ENCODE data around the gene KIAA0232.
A peak's percentile ranks its signal among the peaks of the same experiment; 100 is the strongest.
"Not testable (repeated sequence)": the region's sequence is repeated elsewhere in the genome, so short reads cannot be mapped to it uniquely, and the experiment has no call there.

Gene KIAA0232

DNA sequence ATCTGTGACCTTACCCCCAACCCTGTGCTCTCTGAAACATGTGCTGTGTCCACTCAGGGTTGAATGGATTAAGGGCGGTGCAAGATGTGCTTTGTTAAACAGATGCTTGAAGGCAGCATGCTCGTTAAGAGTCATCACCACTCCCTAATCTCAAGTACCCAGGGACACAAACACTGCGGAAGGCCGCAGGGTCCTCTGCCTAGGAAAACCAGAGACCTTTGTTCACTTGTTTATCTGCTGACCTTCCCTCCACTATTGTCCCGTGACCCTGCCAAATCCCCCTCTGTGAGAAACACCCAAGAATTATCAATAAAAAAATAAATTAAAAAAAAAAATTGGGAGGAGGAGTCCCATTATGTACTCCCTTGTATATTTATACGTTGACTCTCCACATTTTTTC lies 26.2 kb upstream of the KIAA0232 start:
- DNase-seq: not testable (repeated sequence)

DNA sequence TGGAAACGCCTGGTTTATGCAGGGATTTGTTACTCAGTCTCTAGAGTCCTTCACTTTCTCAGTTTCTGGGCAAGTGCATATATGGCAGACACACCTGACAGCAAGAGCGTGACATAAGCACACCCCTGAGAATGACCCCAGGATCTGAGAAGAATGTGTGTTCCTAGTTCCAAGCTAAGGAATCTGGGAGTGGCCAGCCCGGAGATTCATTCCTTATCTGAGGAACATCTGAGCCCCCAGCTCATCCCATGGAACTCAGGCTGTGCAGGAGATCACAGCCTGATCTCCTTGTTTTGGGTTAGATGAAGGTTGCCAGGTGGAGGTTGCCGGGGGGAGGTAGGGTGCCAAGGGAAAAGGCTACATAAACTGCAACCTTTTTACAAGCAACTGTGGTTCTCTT lies 23.8 kb upstream of the KIAA0232 start:
- no peak for DNase-seq

DNA sequence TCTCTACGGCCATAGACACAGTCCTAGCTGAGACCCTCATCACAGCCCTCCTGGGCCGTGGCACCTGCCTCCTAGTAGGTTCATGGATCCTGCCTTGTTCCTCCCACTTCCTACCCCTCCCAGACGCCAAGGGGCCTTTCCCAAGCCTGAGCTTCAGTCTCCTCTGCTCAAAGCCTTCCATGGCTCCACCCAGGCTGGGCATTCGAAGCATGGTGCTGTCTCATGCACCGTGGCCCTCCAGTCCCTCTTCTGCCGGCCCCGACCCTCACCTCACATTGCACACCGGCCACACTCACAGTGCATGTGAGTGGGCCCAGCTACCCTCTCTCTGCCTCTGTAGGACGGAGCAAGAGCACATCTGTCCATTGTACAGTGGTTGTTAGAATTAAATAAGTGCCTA lies 21.7 kb upstream of the KIAA0232 start:
- no peak for DNase-seq

DNA sequence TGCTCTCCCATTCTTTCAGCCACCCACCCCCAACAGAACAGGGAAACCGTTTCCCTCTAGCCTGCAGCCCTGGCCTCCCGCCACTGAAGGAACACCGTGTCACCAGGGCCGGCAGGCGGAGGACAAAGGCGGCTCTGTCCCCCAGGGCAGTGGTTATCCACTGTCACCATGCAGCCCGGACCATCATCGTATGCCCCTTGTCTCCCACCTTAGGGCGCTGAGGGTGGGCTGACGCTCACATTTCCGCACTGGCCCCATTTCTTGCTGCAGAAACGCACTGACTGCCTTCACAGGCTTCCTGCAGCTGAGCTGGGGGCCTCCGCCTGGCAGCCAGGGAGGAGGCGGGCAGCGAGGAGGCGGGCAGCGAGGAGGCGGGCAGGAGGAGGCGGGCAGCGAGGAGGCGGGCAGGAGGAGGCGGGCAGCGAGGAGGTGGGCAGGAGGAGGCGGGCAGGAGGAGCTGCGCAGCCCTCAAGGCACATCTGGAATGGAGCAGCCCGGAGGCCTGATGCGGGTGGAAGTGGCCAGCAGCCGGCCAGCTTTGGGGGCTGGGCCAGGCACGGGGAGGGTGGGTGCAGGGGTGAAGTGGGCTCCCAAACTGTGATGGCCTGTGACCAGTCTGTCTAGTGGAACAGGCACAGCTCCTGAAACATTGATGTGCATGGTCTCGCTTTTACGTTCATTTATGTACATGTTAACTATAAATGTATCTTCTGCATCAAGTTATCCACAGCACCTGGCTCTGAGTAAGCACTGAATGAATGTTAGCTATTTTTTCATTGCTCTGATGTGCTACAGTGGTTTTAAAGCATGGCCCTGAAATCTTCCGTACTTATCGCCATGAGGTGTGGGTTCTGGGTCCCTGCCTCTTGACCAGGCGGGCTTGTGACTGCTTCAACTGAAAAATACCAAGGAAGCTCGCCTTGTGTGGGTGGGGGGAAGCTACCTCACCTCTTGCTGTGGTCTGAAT lies 20.6 kb upstream of the KIAA0232 start:
- peak; percentile 2 for DNase-seq

DNA sequence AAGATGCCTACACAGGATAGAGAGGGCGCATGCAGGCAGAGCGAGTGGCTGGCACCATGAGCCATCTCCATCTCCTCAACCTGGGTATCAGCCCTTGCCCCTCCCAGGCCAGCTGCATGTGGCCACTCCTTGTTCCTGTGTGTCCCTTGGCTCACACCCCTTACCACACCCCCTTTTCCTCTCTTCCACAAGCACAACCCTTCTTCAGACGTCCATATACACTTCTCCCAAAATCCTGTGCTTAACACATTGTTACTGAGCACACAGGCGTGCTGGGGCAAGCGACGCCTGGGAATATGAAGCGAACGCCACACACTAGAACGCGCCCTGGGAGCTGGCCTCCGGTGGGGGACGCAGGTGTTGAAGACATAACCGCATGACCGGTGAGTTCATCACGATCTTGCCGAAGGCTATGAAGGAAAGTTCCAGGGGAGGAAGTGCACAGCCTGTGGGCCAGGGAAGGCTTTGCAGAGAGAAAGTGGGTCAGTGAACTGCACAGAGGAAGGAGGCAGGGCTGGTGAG lies 19.1 kb upstream of the KIAA0232 start:
- DNase-seq: no peak

DNA sequence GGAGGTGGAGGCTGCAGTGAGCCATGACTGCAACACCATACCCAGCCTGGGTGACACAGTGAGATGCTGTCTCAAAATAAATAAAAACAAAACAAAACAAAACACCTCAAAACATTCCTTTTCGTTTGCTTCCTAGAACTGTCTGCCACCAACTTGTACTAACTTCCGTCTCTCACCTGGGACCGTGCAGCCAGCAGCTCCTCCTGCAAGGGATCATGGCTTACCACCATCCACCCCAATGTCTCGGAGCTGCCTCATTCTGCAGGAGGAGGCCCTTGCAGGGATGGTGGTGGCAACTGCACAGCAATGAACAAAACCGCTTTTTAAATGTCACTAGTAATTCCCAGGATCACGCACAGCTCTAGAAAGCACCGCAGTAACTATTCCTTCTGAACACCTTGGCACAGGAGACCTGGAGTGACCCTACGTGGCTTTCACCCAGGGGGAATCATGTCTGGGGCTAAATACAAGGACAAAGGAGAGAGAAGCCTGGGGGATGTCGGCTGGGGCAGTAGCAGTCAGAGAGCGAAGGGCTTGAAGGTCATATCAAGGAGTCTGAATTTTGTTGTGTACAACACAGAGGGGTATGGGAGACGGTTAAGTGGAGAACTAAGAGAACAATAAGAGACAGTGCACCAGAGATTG lies 17.4 kb upstream of the KIAA0232 start:
- no peak for DNase-seq

DNA sequence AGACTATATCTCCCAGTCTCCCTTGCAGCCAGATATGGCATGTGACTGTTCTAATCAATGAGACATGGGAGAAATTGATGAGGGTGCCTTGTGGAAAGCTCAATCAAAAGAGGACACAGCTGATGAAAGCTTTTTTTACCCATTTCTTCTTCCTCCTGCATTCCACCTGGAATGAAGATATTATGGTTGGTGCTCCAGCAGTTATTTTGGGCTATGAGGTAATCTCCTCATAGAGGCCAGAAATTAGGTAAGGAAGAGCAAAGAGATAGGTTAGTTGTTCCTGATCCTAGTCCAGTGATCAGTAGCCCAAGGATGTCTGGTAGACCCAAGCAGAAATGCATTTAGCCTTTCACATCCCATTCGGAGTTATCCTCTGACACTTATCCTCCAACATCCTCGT lies 16.8 kb upstream of the KIAA0232 start:
- no peak for DNase-seq

DNA sequence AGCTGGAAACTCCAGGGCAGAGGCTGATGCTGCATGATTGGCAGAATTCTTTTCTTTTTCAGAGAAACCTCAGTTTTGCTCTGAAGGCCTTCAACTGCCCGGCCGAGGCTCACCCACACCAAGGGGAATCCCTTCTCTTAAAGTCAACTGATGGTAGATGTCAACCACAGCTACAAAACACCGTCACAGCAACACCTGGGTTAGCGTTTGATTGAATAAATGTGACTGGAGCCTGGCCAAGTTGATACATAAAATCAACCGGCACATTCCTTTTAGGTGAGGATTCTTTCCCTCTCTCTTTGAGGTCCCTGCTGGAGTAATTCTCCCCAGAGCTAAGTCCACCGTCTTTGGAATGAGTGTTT lies 15.2 kb upstream of the KIAA0232 start:
- no peak for DNase-seq

DNA sequence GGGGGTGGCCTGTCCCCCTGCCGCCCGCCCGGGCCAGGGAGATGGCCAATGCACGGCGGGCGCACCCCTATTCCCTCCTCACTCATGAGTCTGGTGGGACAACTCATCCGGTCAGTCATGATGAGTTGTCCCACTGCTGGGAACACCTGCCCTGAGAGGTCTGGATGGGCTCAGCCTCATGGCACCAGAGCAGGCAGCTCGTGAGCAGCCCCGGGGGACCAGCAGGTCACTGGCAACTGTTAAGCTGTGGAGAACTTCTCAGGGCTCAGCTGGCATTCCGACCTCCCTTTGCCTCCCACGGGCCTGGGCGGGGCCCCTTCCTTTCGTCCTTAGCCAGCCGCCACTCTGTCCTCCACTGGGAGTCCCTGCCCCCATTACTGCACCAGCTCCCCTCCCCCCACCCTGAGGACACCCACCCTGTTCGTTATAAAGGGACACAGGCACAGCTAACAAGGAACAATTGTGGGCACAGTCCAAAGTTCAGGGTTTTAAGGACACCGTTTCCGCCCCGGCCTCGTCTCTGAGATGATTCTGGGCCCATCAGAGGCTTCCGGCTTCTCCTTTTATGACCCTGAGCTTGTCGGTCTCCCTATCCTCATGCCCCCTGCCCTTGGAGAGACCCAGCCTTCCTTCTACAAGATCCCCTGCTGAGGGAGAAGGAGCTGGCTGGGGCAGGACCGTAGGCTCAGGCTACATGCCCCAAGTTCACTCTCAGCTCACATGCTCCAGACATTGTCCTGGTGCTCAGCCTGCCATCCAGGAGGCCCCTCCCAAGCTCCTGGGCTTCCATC lies 14.6 kb upstream of the KIAA0232 start:
- DNase-seq: no peak

DNA sequence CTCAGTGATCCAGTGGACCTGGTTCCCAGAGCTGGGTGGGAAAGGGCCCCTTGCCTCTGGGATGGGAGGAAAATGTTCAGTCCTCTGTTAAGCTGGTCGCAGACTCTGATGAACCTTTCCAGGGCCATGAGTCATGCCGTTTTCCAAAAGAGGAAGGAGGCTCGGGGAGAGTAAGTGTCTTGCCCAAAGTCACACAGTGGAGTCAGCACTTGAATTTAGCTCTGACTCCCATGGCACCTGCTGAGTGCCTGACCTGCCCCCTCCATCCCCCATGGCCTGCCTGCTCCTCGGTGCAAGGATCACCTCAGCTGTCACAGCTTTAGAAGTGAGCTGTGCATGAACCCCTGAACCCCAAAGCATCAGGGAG lies 14.0 kb upstream of the KIAA0232 start:
- no peak for DNase-seq

DNA sequence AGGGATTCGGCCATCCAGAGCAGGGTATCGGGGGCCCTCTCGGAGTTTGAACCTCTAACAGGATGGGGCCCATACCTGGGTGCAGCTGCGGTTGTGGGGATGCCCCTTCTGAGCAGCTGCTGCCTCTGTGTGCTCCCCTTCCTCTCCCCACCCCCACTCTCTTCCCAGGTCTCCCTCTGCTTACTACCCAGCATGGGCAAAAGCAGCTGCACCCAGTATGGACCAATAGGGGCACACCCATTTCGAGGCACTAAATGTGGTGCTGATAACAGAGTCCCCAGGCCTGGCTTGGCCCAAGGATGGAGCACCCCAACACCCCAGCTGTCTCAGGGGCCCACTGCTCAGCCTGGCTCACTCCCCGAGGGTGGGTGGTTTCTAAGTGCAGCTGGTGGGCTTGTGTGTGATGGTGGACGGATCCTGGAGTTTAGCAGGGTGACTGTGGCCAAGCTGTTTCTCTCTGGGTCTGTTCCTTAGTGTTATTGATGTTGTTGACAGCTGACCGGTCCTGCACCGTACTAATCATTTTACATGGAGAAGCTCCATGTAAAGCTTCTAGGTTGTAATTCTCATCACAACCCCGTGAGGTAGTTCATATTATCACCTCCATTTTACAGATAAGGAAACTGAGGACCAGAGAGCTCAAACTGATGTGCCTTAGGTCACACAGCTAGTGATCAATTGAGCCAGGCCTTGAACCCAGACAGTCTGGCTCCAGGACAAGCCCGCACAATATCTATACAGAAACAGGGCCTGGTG lies 13.1 kb upstream of the KIAA0232 start:
- no peak for DNase-seq

DNA sequence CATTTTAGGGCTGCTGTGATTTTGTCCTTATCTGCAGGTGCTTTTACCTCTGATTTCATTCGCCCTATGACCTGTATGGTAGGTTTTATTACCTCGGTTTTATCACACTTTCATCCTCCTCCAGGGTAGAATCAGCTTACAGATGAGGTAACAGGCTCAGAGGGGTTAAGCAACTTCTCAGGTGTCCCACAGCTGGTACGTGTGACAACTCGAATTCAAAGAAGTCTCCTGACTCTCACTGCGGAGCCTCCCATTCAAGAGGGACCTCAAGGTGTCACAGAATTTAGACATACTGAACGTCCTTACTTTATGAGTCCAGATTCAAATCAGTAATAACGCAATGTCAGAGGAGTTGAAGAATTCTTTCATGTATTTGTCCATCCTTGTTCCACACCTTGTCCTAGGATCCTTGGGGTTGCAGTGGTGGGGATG lies 12.5 kb upstream of the KIAA0232 start:
- no peak for DNase-seq

DNA sequence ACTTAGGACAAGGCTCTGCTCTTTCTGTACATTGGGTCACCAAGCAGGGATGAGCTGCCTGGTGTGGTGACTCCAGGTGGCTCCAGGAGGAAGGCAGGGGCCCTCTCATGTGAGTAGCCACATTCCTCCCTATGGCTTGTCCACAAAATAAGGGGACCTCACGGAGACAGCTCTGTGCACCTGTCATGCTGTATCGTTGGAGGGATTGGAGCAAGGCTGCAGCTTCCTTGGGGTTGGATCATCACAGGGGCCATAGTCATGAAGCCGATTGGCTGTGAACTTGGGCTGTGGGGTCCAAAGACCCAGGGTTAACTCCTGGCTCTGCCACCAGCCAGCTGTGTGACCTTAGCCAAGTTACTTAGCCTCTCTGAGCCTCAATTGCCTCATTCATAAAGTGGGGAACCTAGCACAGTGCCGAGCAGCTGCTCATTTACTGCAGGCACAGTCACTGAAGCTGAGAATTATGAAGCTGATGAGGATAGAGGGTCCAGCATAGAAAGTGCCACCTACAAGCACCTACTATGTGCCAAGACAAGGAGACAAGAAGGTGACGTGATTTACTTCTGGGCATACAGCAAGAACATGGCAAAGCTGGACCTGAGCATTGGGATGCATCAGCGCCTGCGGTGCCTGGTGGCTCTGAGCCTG lies 11.8 kb upstream of the KIAA0232 start:
- DNase-seq: no peak

DNA sequence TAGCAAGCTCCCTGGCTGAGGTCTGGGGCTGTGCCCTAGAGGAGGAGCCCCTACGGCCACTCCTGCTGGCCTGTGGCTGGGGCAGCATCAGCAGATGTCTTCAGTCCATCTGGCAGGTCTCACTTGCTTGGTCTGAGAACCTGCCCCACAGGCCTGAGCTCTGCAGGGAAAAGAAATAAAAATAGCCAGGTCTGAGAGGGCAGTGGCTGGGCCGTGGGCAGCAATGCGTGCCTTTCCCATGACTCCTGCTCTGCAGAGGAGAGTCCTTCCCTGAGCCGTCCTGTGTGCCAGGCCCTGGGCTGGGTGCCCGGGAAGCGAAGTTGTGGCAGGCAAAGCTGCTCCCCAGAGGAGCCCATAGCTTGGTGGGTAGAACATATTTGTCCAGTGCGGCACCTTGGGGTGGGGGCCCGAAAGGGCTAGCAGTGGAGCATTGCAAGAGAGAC lies 11.3 kb upstream of the KIAA0232 start:
- no peak for DNase-seq

DNA sequence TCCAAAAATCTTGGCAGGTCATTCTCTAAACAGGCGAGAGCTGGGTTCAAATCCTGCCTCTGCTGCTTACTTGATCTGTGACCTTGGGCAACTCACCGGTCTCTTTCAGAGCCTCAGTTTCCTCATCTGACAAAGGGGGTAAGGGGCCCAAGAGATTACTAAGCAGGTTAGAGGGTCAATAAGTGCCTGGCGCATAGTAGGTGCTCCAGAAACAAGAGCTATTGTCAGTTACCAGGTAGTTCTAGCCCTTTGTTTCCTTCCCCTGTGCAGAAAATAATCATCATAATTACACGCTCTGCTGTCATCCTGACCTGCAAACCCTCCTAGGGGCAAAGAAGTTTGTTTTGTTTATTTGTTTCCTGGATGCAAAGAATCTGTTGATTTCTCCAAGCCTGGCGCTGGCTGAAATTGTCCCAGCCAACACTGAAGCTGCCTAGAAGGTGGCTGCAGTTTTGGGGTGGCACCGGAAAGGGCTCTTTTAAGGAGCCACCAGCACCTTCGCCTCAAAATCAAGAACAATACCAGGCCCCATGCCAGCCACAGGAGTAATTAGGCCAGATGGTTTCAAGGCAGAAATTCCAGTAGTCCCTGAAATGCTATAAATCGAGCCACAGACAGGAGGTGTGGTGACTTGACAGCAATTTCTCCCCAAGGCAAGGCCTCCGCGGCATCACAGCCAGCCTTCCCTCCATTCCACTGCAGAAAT lies 10.2 kb upstream of the KIAA0232 start:
- no peak for DNase-seq

DNA sequence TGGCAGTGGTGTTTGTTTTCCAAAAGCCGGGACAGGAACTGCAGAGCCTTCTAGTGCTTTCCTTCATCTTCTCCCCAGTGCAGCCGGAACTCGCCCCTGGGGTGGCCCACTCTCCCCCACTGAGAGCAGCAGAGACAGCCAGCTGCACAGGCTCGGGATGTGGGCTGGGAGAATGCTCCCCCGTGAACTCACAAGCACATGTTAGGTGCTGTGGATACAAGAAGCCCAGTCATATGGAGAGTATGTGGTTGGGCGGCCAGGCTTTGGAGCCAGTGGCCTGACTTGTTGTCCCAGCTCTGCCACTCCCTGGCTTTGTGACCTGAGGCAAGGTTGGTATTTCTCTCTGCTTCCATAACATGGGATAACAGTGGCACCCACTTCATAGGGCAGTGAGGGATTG lies 9.4 kb upstream of the KIAA0232 start:
- no peak for DNase-seq

DNA sequence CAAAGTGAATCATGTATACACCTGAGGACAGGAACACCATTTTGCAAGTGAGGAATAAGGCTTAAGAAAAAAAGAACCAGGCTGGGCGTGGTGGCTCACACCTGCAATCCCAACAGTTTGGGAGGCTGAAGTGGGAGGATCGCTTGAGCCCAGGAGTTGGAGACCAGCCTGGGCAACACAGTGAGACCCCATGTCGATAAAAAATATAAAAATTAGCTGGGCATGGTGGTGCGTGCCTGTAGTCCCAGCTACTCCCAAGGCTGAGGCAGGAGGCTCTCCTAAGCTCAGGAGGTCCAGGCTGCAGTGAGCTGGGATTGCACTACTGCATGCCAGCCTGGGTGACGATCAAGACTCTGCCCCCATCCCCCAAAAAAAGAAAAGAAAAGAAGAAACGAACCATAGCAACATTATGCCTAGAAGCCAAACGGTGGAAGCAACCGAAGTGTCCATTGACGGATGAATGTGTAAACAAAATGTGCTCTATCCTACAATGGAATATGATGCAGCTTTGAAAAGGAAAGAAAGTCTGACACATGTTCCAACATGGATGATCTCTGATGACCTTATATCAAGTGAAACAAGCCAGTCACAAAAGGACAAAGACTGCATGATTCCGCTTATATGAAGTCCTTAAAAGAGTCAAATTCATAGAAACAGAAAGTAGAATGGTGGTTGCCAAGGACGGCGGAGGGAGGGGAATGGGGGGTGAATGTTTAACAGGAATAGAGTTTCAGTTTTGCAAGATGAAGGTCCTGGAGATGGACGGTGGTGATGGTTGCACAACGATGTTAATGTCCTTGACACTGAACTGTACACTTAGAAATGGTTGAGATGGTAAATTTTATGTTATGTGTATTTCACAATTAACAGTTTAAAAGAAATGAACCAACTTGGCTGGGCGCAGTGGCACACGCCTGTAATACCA lies 8.6 kb upstream of the KIAA0232 start:
- no peak for DNase-seq

DNA sequence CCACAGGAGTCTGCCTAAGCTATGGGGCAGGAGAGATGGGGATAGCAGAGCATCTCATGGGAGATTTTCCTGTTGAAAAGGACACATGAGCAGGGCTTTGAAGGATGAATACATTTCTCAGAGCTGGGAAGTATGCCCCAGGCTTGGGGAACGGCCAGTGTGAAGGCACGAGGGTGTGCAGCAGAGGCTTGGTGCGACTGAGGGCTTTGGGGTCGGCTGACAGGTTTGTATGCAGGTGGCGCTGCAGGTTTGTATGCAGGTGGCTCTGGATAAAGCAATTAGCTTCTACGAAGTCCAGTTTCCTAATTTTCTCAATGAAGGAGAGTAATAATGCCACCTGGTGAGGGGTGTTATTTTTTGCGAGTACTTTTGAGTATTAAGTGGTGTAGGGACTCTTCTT lies 6.8 kb upstream of the KIAA0232 start:
- DNase-seq: no peak

DNA sequence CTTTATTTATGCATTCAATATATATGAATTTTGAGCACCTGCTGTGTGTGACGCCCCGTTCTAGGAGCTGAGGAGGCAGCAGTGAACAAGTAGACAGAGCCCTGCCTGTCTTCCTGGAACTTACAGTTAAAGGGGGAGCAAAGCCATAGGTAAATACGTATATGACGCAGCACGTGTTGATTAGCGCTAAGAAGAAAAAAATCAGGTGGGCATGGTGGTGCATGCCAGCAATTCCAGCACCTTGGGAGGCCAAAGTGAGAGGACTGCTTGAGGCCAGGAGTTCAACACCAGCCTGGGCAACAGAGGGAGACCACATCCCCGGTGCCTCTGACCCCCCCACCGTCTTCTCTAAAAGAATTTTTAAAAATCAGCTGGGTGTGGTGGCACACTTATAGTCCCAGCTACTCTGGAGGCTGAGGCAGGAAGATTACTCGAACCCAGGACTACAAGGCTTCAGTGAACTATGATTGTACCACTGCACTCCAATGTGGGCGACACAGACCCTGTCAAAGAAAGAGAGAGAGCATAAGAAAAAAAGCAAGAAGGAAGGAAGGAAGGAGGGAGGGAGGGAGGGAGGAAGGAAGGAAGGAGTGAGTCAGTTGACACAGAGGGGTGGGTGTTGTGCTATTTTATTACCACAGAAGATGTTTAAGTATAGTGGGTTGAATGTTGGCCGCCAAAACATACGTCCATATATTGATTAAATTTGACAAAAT lies 5.4 kb upstream of the KIAA0232 start:
- no peak for DNase-seq
